ENCODE measurements around the gene SLC25A38. TPM values are rescaled to one million over a fixed set of nuclear protein-coding genes. Genes with fewer than 3 reads are reported as not detected.

The SLC25A38 gene
- total RNA-seq, 2 experiments from 2014 or later, result 43.2 to 44.7 TPM

GRCh38 chr3:39443530-39443929 is 60.4 kb downstream of the SLC25A38 start:
- ChIA-PET CTCF (no interaction called here), POLR2A (no interaction called here)
- Mint-ChIP-seq H3K4me3 (no peak overlapping the region), H3K27me3 (no peaks in the 10 kb centered on the region), H3K9me3 (no peaks in the 10 kb centered on the region), H3K27ac (no peak overlapping the region), H3K4me1 (ENCODE audit: low read depth) (no peaks in the 10 kb centered on the region), H3K36me3 (ENCODE audit: low read depth) (no peaks in the 10 kb centered on the region)
- no peak for DNase-seq
- no peaks in the 10 kb centered on the region for H3K9me3 ChIP-seq (ENCODE audit: control insufficient read depth in 1 of 2, insufficient read depth in 1 of 2, low read length in 2 of 2)
- intact Hi-C loops (cut with DNase I, micrococcal nuclease), result loop anchor here in 1 of 2 experiments (10.0 kb wide), 1 partner anchor 731 kb away; no protein-coding TSS in a partner anchor
- no peak for ATAC-seq (ENCODE audit: poor library complexity)
- TF ChIP-seq CTCF (IDR thresholded peaks at IDR 0.05), result no peak
- H3K4me1 ChIP-seq (ENCODE audit: insufficient read depth, low read length), result peaks cover 2% of the 10 kb centered on the region
- H3K4me3 ChIP-seq (ENCODE audit: low read length), result no peak overlapping the region
- no peak overlapping the region for H3K27ac ChIP-seq (ENCODE audit: low read depth in 1 of 2, low read length in 2 of 2)
- H3K36me3 ChIP-seq (ENCODE audit: insufficient read depth, low read length), result no peaks in the 10 kb centered on the region
- no peaks in the 10 kb centered on the region for H3K27me3 ChIP-seq (ENCODE audit: control insufficient read depth in 1 of 2, insufficient read depth in 2 of 2, low read length in 2 of 2)

DNA sequence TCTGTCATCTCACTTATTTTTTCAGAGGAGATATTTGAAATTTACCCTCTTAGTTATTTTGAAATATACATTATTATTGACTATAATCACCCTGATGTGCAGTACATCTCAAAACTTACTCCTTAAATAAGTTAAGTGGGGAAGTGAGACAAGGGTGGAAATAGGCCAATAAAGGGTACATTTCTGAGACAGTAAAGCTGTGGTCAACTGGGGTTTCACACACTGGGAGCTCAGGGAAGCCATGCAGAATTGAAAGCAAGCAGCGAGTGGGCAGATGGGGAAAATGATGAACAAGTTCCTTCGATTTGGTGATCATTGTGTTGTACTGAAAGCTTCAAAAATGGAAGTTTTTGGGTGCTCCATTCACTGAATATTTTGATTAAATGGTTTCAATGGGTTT is 62.8 kb downstream of the SLC25A38 start:
- Histone ChIP-seq H3K9me3 (ENCODE audit: control insufficient read depth in 1 of 2, insufficient read depth in 1 of 2, low read length in 2 of 2) (no peaks in the 10 kb centered on the region), H3K4me3 (ENCODE audit: low read length) (no peak overlapping the region), H3K27me3 (ENCODE audit: control insufficient read depth in 1 of 2, insufficient read depth in 2 of 2, low read length in 2 of 2) (no peaks in the 10 kb centered on the region), H3K36me3 (ENCODE audit: insufficient read depth, low read length) (no peaks in the 10 kb centered on the region), H3K4me1 (ENCODE audit: insufficient read depth, low read length) (peaks cover 2% of the 10 kb centered on the region), H3K27ac (ENCODE audit: low read depth in 1 of 2, low read length in 2 of 2) (no peak overlapping the region)
- DNase-seq (no peak), ATAC-seq (ENCODE audit: poor library complexity) (no peak)
- no peaks in the 10 kb centered on the region for H3K27me3 Mint-ChIP-seq
- no peaks in the 10 kb centered on the region for H3K36me3 Mint-ChIP-seq (ENCODE audit: low read depth)
- no peak overlapping the region for H3K4me3 Mint-ChIP-seq
- CTCF ChIA-PET, result interaction anchor here (1.3 to 1.7 kb wide), 2 partner anchors 39 to 61 kb away, joined by 3 to 5 read pairs; partner anchors contain the start of gene RPSA
- no peaks in the 10 kb centered on the region for H3K4me1 Mint-ChIP-seq (ENCODE audit: low read depth)
- intact Hi-C loops (cut with DNase I, micrococcal nuclease), result loop anchor here (5.0 to 10.0 kb wide), 3 partner anchors 39 to 729 kb away; partner anchors contain the start of gene RPSA (in 1 of the 2)
- no peak overlapping the region for H3K27ac Mint-ChIP-seq
- TF ChIP-seq CTCF (IDR thresholded peaks at IDR 0.05), result no peak
- POLR2A ChIA-PET, result interaction anchor here (0.7 to 1.2 kb wide), 2 partner anchors 39 to 47 kb away, joined by 3 read pairs; partner anchors contain the start of gene RPSA
- no peaks in the 10 kb centered on the region for H3K9me3 Mint-ChIP-seq

GRCh38 chr3:39446444-39446843 is 63.3 kb downstream of the SLC25A38 start:
- Mint-ChIP-seq H3K4me3 (no peak overlapping the region), H3K27ac (no peak overlapping the region), H3K36me3 (ENCODE audit: low read depth) (no peaks in the 10 kb centered on the region), H3K9me3 (no peaks in the 10 kb centered on the region), H3K27me3 (no peaks in the 10 kb centered on the region), H3K4me1 (ENCODE audit: low read depth) (no peaks in the 10 kb centered on the region)
- TF ChIP-seq CTCF (IDR thresholded peaks at IDR 0.05), result no peak
- no peak overlapping the region for H3K27ac ChIP-seq (ENCODE audit: low read depth in 1 of 2, low read length in 2 of 2)
- no peaks in the 10 kb centered on the region for H3K27me3 ChIP-seq (ENCODE audit: control insufficient read depth in 1 of 2, insufficient read depth in 2 of 2, low read length in 2 of 2)
- peaks cover 2% of the 10 kb centered on the region for H3K4me1 ChIP-seq (ENCODE audit: insufficient read depth, low read length)
- CTCF ChIA-PET, result interaction anchor here (1.3 to 1.7 kb wide), 4 partner anchors 33 to 62 kb away, joined by 3 to 6 read pairs (median 4); partner anchors contain the start of gene RPSA
- ATAC-seq (ENCODE audit: poor library complexity) (no peak), DNase-seq (no peak)
- H3K4me3 ChIP-seq (ENCODE audit: low read length), result no peak overlapping the region
- H3K9me3 ChIP-seq (ENCODE audit: control insufficient read depth in 1 of 2, insufficient read depth in 1 of 2, low read length in 2 of 2), result no peaks in the 10 kb centered on the region
- H3K36me3 ChIP-seq (ENCODE audit: insufficient read depth, low read length), result no peaks in the 10 kb centered on the region
- POLR2A ChIA-PET, result interaction anchor here (0.7 to 1.2 kb wide), 2 partner anchors 40 to 48 kb away, joined by 3 read pairs; partner anchors contain the start of gene RPSA
- intact Hi-C loops (cut with DNase I, micrococcal nuclease), result loop anchor here (5.0 to 10.0 kb wide), 3 partner anchors 39 to 728 kb away; partner anchors contain the start of gene RPSA (in 1 of the 2)

Other genes with a start within 250 kb of the SLC25A38 start
- 100 to 1,000 TPM; 357 to 368 TPM for gene CSRNP1, start 229.8 kb upstream of the SLC25A38 start, total RNA-seq
- gene XIRP1, start 190.8 kb upstream of the SLC25A38 start, total RNA-seq, result not detected
- gene CX3CR1, start 103.3 kb upstream of the SLC25A38 start, total RNA-seq, result under 1 TPM; 0.14 to 0.27 TPM
- 1 to 10 TPM; 1.3 to 2.1 TPM for gene CCR8, start 53.7 kb upstream of the SLC25A38 start, total RNA-seq
- 1,000 to 10,000 TPM; 1,930 to 1,974 TPM for gene RPSA, start 23.4 kb downstream of the SLC25A38 start, total RNA-seq
- gene MOBP, start 84.3 kb downstream of the SLC25A38 start, total RNA-seq, result not detected

Measured in CD4-positive, alpha-beta T cell (primary cell).